PC-3 (cell line): ENCODE measurements around the gene AMZ1.

Experiments used
- EZH2 ChIP-seq: fragments of 300-600 bp; sonication (generic); IDR thresholded peaks from one replicate; pipeline ENCODE4 v1.6.1; 2017; ENCODE audit warnings: antibody characterized with exemption, mild to moderate bottlenecking, low read length; ENCODE audit not compliant: unreplicated experiment
- EZH2phosphoT487 ChIP-seq: fragments of 300-600 bp; sonication (generic); IDR thresholded peaks from 2 replicates; pipeline ENCODE4 v1.6.1; 2018; ENCODE audit warnings: mild to moderate bottlenecking, antibody characterized with exemption, low read length, borderline replicate concordance
- TF ChIP-seq, protein P1 (sequence below): fragments of 300-600 bp; sonication (generic); conservative IDR thresholded peaks from 2 replicates; pipeline ENCODE4 v1.5.1; 2017; ENCODE audit warnings: antibody characterized with exemption, low read depth, mild to moderate bottlenecking, low read length

DNA sequence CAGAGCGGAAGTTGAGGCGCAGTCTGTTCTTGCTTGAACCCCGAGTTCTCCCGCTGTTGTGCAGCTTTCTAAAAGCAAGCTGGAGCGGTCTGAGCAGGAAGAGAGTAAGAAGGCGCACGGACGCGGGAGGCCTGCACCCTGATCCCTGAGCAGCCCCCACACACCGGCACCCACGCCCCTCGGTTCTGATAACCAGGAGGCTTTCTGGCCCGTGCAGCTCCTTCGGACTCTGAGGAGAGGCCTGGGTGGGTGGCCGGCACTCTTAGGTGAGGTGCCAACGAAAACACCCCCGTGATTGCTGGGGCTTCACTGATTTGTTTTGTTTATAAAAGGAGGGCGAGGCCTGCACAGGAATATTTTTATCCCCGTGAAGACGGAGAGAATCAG lies 28.9 kb downstream of the AMZ1 start:
- TF ChIP-seq, protein P1, sequence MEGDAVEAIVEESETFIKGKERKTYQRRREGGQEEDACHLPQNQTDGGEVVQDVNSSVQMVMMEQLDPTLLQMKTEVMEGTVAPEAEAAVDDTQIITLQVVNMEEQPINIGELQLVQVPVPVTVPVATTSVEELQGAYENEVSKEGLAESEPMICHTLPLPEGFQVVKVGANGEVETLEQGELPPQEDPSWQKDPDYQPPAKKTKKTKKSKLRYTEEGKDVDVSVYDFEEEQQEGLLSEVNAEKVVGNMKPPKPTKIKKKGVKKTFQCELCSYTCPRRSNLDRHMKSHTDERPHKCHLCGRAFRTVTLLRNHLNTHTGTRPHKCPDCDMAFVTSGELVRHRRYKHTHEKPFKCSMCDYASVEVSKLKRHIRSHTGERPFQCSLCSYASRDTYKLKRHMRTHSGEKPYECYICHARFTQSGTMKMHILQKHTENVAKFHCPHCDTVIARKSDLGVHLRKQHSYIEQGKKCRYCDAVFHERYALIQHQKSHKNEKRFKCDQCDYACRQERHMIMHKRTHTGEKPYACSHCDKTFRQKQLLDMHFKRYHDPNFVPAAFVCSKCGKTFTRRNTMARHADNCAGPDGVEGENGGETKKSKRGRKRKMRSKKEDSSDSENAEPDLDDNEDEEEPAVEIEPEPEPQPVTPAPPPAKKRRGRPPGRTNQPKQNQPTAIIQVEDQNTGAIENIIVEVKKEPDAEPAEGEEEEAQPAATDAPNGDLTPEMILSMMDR, result no peak
- TF ChIP-seq EZH2 (no peak), EZH2phosphoT487 (no peak)
